Stimulated activated CD8-positive, alpha-beta memory T cell treated with anti-CD3 and anti-CD28 coated beads, Interleukin-15, amount 100 ng/mL, for 4 hours (primary cell): ENCODE measurements around the gene CYP1A2.

ENCODE experiments used
- DNase-seq, 2 donors: peaks; one replicate each; pipeline ENCODE4 v3.0.0-alpha.2; 2020; ENCODE audit warnings: low read depth in 2 of 2

CYP1A2 gene

DNA sequence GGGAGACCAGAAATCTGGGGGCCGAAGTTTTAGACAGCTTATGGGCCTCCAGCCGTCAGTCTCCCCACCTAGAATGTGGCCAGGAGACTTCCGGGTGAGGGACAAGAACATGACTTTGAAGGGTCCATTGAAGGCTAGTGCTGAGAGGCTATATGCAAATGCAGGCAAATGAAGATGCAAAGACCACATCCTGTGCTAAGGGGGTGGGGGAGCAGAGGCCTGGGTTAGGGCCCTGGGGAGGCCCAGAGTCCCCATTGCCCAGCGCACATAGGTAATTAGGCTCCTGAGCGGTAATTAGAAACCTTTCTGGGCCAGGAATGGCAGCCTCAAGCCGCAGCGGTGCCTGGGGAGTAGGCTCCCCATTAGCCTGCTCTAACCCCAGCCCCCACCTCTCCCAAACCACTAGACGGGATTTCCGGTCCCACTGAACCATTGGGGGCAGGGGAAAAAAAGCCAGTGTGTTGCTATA is 40.1 kb downstream of the CYP1A2 start:
- DNase-seq, result no peak

DNA sequence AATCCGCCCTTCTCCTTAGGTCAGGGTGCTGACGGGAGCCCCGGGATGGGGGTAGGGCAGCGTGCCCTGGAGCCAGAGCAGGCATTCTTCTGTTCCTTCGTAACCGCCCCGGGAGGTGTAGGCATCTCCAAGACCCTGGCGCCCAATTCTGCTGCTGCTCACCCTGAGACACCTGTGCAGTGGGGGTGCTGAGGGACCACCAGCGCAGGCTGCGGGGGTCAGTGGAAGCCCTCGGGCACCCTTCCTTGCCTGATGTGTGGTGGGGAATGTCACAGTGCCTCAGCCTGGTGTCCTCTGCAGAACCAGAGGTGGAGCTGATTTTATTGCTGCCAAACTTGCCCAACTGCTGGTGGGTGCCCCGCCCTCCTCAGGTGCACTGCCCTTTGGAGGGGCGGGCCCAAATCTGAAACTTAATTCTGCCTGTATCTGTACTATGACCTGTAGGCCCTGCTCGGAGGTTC is 40.6 kb downstream of the CYP1A2 start:
- DNase-seq, result no peak

DNA sequence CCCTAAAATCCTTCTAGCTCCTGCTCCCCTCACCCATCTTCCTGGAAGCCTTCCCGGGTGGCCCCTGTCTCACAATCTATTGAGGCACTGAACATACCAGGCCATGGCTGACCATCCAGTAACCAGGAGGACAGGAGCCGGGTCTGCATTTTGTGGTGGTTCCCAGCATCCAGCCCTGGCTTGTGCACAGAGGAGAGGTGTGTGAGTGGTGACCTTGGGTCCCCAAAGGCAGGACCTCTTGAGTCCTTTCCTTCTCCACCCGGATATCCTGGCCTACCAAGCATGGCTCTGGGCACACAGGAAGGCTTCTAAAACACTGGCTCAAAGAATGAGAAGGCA is 41.1 kb downstream of the CYP1A2 start:
- no peak for DNase-seq

DNA sequence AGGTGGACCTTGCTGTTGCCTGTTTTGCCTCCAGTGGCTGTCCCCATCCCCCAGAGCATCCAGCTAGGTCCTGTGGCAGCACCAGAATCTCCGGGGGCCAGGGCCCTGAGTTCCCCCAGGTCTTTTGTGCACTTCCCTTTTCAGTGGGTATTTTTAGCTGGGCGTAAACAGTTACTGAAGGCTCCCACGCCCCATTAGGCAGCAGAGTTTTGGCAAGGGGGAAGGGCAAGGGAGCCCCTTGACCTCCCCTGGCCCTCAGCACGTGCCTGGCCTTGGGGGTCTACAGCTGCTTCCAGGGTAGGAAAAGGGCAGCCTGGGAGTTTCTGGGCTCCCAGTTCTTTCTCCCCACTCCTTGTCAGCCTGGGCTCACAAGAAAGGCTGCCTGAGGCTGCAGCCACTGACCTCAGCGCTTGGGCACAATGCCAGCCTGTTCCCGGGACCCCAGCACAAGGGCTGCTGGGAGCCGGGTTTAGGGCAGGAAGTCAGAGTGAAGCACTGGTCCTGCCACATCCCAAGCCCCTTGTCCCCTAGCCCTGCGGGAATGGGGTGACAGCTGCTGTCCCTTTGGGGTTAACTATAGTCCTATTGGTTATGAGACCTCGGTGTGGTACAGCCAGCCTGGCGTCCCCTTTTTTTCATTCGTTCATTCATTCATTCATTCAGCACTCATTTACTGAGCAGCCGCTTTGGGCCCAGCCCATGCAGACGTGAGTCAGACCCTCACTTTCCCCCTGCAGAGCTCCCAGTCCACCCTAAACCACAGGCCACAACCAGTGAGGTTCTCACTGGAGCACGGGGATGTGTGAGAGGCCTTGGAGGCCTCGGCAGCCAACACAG is 41.7 kb downstream of the CYP1A2 start:
- DNase-seq, result no peak

DNA sequence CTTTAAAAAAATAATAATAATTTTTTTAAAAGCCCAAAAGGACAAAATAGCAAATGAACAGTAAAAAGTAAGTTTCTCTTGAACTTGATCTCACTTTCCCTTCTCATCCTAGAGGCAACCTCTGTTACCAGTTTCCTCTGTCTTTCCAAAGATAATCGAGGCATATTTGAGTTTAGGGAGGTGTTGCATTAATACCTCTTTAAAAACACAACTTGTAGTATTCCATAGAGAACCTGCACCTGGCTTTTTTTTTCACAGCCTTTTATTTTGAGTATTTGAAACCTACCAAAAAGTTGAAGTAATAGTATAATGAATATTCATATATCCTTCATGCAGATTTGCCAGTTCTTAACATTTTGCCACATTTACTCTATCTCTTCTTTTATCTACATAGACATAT is 42.4 kb downstream of the CYP1A2 start:
- DNase-seq, result no peak

DNA sequence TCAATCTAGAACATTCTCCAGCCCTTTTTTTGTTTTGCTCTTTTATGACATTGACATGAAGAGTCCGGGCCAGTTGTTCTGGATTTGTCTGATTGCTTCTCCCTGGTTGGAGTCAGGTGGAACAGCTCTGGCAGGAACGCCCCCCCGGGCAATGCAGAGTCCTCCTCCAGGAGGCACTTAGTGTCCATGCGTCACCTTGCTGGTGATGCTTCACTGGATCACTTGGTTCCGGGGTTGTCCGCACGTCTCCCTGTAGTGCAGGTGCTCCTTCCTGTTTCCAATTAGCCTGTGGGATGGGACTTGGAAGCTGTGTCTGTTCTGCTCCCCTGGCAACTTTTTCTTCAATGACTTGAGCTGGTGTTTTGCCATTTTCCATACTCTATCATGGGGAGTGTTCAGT is 43.0 kb downstream of the CYP1A2 start:
- no peak for DNase-seq

DNA sequence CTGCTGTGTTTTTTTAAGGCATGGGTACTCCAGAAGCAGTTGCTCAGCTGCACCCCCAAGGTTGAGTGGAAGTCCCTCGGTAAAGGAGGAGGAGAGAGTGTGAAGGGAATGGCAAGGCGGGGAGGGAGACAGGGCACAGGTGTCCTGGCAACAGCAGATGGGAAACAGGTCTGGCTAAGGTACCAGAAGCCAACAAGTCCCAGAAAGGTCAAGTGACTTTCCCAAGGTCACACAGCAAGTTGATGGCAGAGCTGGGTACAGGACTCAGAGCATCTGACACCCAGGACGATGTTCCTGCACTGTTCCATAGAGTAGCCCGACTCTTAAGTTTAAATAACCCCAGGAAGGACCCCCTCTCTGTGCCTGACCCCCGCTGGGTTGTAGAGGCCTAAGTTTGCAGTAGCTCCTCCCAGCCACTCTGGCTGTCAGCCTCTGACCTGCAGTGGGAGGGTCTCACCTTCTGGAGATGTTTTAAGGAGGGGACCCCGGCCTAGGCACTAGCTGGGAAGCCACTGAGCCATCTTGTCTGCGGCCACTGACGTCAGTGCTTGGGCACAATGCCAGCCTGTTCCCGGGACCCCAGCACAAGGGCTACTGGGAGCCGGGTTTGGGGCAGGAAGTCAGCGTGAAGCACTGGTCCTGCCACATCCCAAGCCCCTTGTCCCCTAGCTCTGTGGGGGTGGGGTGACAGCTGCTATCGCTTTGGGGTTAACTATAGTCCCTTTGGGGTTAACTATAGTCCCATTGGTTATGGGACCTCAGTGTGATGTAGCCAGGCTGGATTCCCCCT is 43.8 kb downstream of the CYP1A2 start:
- no peak for DNase-seq

DNA sequence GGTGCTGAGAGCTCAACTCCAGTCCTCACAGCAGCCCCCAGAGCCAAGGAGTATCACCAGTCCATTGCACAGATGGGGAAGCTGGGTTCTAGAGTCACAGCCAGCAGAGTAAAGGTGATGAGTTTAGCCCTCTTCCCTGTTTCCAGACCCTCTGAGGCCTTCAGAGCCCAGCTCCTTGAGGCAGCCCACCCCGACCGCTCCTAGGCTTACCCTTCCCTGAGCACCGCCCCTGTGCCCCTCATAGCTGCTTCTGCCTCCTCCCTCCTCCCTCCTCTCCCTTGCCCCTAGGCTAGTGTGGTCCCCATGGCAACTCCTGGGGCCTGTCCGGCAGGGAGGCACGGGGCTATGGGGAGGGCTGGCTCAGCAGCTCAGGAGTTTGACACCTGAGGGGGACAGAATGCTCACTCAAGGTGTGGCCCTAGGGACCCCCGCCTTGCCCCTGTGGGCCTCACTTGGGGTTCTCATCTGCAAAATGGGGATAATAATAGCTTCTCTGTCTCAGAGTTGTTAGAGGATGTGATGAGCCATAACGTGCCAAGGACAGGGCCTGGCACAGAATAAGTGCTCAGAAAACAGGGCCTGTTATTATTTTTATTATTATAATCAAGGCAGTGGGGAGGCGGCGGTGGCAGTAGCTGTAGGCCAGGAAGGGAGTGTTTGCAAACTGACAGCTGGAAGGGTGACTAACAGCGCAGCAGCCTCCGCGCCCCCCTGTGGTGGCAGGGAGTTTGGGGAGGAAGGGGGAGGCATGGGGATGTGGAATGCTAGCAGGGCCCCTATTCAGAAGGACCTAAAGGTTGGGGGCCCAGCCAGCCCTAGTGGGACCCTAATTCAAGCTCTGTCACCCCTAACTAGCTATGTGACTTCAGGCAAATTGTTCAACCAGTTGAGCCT is 44.7 kb downstream of the CYP1A2 start:
- peak in 1 of 2 donors; percentile 62 for DNase-seq

DNA sequence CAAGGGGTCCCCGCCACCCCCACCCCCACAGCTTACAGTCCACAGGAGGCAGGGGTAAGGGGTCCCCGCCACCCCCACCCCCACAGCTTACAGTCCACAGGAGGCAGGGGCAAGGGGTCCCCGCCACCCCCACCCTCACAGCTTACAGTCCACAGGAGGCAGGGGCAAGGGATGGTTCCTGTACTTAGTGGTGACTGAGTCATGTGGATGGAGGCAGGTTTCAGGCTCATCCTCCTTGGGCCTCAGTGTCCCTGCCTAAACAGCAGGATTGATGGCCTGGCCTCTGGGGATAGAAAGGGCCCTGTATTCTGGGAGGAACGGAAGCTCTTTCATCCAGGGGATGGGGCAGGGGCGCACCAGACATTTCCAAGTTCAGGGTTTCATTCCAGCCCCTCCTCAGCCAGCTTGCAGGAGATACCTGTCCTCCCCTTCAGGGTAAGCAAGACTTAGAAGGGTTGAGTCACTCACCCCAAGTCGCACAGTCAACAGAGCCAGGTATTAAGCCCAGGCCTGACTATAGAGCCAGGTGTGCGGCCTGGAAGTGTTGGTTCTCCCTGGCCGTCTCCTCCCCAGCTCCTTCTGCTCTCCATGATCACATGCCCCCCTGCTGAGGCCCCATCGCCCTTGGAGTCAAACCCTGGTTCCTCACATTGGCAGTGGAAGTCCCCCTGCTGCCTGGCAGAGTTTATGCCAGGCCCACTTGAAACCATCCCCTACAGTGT is 45.8 kb downstream of the CYP1A2 start:
- DNase-seq, result no peak

DNA sequence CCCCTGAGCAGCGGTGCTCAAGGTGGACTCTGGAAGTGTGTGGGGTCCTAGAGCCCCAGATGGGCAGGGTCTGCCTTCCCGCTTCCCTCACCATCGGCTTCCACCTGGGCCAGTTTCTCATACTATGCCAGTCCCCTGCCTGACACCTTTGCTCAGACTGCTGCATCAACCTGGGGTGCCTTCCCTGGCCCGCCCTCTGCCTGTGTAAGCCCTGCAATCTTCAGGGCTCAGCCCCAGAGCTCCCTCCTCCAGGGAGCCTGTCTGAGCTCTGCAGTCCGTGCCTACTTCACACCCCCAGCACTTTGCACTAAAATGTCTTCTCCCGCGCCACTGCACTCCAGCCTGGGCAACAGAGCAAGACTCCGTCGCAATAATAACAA is 46.3 kb downstream of the CYP1A2 start:
- no peak for DNase-seq

DNA sequence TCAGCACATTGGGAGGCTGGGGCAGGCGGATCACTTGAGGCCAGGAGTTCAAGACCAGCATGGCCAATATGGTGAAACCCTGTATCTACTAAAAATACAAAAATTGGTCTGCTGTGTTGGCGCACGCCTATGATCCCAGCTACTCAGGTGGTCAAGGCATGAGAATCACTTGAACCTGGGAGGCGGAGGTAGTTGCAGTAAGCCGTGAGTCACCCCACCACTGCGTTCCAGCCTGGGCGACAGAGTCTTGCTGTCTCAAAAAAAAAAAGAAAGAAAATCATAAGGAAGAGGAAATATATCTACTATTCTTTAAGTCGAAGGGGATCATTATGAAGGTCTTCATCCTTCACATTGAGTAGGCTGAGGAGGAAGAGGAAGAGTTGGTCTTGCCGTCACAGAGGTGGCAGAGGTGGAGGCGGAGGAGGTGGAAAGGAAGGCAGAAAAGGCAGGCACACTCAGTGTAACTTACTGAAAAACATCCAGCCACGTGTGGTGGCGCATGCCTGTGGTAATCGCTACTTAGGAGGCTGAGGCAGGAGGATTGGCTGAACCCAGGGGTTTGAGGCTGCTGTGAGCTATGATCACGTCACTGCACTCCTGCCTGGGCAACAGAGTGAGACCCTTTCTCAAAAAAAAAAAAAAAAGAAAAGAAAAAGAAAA is 47.5 kb downstream of the CYP1A2 start:
- DNase-seq, result no peak

DNA sequence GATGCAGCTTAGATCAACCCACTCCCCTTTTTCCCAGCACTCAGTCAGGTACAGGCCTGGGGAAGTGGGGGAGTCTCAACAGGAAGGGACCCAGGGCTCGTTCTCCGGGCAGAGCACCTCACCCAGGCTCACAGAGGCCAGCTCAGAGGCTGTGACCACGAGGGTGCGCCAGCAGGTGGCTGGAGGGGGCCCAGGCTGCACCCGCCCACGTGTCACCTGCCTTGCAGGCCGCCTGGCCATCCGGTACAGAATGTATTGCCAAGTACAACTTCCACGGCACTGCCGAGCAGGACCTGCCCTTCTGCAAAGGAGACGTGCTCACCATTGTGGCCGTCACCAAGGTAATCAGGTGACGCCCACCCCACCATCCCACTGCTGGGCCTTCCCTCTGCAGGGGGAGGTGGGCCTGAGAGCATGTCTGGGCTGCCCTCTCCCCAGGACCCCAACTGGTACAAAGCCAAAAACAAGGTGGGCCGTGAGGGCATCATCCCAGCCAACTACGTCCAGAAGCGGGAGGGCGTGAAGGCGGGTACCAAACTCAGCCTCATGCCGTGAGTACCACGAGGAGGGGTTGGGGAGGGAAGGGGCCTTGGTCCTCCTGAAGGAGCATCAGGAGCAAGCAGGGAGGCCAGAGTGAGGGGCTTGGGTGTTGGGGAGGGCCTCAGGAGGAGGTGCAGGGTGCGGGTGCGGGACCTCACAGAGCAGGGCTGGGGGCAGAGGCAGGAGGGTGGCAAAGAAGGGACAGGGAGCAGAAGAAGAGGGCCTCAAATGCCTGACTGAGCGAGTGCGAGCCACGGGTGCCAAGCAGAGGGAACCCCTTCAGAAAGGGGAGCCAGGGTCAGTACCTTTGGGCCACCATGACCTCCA is 50.0 kb downstream of the CYP1A2 start:
- no peak for DNase-seq

DNA sequence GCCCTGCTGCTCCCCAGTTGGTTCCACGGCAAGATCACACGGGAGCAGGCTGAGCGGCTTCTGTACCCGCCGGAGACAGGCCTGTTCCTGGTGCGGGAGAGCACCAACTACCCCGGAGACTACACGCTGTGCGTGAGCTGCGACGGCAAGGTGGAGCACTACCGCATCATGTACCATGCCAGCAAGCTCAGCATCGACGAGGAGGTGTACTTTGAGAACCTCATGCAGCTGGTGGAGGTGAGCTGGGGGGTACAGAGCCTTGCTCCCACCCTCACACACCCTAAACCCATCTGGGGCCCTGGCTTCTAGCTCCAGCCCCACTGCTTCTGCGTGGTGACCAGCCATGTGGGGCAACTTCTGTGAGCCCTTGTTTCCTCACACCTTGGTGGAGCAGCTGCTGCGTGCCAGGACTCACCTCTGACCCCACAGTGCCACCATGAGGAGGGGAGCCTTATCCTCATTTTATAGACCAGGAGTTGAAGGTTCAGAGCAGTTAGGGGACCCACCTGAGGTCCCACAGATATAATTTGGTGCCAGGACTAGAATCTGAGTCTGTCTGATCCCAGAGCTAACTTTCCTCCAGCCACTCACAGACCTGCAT is 50.7 kb downstream of the CYP1A2 start:
- no peak for DNase-seq

DNA sequence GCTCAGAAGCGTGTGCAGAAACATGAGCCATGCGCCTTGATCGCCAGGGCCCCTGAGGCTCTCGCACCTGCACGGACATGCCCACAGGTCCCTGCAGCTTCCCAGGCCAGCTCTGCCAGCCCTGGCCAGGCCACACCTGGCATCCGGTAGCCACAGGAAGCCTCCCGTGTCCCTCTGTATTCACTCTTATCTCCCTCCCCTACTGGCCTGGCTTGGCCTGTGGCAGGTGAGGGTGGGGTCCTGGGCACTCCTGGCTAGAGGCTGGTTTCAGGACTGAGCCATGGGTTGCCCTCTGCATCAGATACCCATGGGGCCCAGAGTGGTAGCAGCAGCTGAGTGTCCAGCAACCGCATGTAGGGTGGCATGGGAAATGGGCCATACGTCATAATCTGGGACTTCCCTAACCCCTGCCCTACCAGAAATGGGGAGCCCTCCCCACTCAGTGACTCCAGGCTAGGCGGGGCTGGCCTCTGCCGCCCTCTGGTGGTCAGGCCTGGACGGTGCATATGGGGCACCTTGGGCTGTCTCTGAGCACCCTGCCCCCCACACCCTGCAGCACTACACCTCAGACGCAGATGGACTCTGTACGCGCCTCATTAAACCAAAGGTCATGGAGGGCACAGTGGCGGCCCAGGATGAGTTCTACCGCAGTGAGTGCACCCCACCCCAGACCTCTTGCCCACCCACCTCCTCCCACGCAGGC is 51.4 kb downstream of the CYP1A2 start:
- DNase-seq, result peak; percentile 64 to 71

DNA sequence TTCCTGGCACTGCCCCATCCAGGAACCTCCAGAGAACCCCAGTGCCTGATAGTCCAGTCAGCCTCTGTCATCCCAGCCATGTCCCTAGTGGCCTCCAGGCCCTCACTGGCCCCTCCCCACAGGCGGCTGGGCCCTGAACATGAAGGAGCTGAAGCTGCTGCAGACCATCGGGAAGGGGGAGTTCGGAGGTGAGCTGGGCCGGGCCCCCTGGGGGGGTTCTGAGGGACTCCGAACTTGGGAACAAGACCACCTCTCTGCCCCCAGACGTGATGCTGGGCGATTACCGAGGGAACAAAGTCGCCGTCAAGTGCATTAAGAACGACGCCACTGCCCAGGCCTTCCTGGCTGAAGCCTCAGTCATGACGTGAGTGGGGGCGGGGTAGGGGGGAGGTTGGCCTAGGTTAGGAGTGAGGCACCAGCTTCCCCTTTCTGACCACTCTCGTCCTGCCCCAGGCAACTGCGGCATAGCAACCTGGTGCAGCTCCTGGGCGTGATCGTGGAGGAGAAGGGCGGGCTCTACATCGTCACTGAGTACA is 52.0 kb downstream of the CYP1A2 start:
- no peak for DNase-seq

DNA sequence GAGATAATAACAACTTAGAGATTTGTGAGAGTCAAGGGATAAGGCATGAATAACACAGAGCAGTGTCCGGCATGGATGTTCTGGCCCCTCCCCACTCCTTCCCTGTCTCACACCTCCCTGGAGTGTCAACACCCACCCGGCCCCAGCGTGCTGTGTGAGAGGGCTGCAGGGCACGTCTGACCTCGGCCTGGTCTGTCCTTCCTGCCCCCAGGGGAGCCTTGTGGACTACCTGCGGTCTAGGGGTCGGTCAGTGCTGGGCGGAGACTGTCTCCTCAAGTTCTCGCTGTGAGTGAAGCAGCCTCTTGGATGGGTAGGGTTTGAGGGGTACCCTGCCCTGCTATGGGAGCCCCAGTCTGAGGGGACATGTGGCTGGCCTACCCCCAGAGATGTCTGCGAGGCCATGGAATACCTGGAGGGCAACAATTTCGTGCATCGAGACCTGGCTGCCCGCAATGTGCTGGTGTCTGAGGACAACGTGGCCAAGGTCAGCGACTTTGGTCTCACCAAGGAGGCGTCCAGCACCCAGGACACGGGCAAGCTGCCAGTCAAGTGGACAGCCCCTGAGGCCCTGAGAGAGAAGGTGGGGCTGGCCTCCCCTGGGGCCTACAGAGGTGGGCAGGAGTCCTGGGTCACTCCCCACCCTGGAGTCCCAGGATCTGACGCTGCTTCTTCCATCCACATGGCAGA is 52.8 kb downstream of the CYP1A2 start:
- no peak for DNase-seq

DNA sequence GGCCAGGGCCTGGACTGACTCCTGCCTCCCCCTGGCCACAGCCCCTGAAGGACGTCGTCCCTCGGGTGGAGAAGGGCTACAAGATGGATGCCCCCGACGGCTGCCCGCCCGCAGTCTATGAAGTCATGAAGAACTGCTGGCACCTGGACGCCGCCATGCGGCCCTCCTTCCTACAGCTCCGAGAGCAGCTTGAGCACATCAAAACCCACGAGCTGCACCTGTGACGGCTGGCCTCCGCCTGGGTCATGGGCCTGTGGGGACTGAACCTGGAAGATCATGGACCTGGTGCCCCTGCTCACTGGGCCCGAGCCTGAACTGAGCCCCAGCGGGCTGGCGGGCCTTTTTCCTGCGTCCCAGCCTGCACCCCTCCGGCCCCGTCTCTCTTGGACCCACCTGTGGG is 53.6 kb downstream of the CYP1A2 start:
- DNase-seq, result no peak

DNA sequence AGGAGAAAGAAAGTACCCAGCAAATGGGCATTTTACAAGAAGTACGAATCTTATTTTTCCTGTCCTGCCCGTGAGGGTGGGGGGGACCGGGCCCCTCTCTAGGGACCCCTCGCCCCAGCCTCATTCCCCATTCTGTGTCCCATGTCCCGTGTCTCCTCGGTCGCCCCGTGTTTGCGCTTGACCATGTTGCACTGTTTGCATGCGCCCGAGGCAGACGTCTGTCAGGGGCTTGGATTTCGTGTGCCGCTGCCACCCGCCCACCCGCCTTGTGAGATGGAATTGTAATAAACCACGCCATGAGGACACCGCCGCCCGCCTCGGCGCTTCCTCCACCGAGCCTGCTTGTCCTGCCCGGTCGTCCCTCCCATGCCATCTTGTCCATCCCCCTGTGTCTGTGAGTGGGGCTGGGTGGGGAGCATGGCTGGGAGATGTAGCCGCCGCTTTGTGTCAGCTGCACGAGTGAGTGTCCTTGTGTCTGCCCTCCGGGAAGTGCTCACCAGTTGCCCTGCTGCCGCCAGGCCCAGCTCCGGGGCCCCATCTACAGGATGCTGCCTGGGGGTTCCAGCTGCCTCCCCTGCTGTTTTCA is 54.3 kb downstream of the CYP1A2 start:
- no peak for DNase-seq
